B cell (primary cell): ENCODE measurements around the gene XRCC4. TPM values are rescaled to one million over a fixed set of nuclear protein-coding genes. Genes with fewer than 3 reads are reported as not detected.

Source experiments
- ATAC-seq: fragments of 200-7000 bp; cut with Tn5 transposase; one replicate; pipeline ENCODE4 v1.10.0; 2021; ENCODE audit warnings: low read depth, mild to moderate bottlenecking, moderate number of reproducible peaks, moderate library complexity
- CTCF ChIA-PET: fragments of 350-600 bp; sonication (Branson Sonifier 250); formaldehyde crosslinking; loops from one replicate; lab custom pipeline; 2021; ENCODE audit warnings: antibody characterized with exemption, inconsistent platforms; lab: Charles Lee
- POLR2A ChIA-PET: fragments of 350-600 bp; sonication (Branson Sonifier 250); formaldehyde crosslinking; loops from one replicate; lab custom pipeline; 2021; ENCODE audit warnings: antibody characterized with exemption; lab: Charles Lee
- DNase-seq: peaks from one replicate; pipeline ENCODE4 v3.0.0; 2013
- H2AFZ ChIP-seq: 2 replicates; pipeline ENCODE4 v1.6.1; 2012; ENCODE audit warnings: mild to moderate bottlenecking, low read depth, low read length; ENCODE audit not compliant: insufficient read depth, poor library complexity, severe bottlenecking
- H3K27ac ChIP-seq, 2 donors: 1 replicate in 1 of 2; 2 replicates in 1 of 2; pipeline ENCODE4 v1.5.1; 2012 to 2013; ENCODE audit warnings: low read length in 2 of 2, mild to moderate bottlenecking in 2 of 2, moderate library complexity in 1 of 2
- H3K27me3 ChIP-seq, 4 experiments: fragments of 200-600 bp in 1 of 4; sonication (generic) in 1 of 4; replicated peaks in 1 of 4; 1 replicate in 2 of 4; 2 replicates in 2 of 4; pipeline versions ENCODE4 v1.6.1 to v1.7.0; 2013 to 2016; ENCODE audit warnings: low read length in 3 of 4, mild to moderate bottlenecking in 2 of 4, mixed read lengths in 1 of 4, moderate library complexity in 1 of 4; ENCODE audit not compliant: insufficient read depth in 4 of 4, control insufficient read depth in 3 of 4; ENCODE audit errors: control extremely low read depth in 1 of 4
- H3K36me3 ChIP-seq, 2 experiments: replicated peaks in 1 of 2; 1 replicate in 1 of 2; 2 replicates in 1 of 2; pipeline versions ENCODE4 v1.6.1 to v1.7.1; 2013; ENCODE audit warnings: low read length in 1 of 2; ENCODE audit not compliant: insufficient read depth in 2 of 2, control insufficient read depth in 1 of 2; ENCODE audit errors: control extremely low read depth in 1 of 2, extremely low read depth in 1 of 2
- H3K4me1 ChIP-seq, 2 donors: fragments of 200-600 bp in 1 of 2; sonication (generic) in 1 of 2; 1 replicate in 1 of 2; 2 replicates in 1 of 2; pipeline versions ENCODE4 v1.5.1 to v1.6.1; 2013 to 2017; ENCODE audit warnings: low read length in 2 of 2; ENCODE audit not compliant: control insufficient read depth in 2 of 2, insufficient read depth in 2 of 2
- H3K4me2 ChIP-seq: replicated peaks from 2 replicates; pipeline ENCODE3; 2012; ENCODE audit warnings: mild to moderate bottlenecking, low read depth, low read length; ENCODE audit not compliant: poor library complexity, severe bottlenecking
- H3K4me3 ChIP-seq, 5 experiments: fragments of 200-600 bp in 1 of 5; sonication (generic) in 1 of 5; 1 replicate in 3 of 5; 2 replicates in 2 of 5; pipeline versions ENCODE4 v1.5.1 to v1.7.0; 2011 to 2016; ENCODE audit warnings: low read length in 4 of 5, mild to moderate bottlenecking in 4 of 5, low read depth in 2 of 5, control low read depth in 1 of 5, moderate library complexity in 1 of 5; ENCODE audit not compliant: insufficient read depth in 1 of 5; ENCODE audit errors: control extremely low read depth in 1 of 5, extremely low read depth in 1 of 5
- H3K79me2 ChIP-seq: fragments of 200-600 bp; sonication (generic); one replicate; pipeline ENCODE4 v1.6.0; 2016; ENCODE audit warnings: low read length; ENCODE audit not compliant: control insufficient read depth, insufficient read depth
- H3K9ac ChIP-seq: fragments of 200-600 bp; sonication (generic); 2 replicates; pipeline ENCODE4 v1.6.1; 2017; ENCODE audit warnings: mild to moderate bottlenecking, low read length, moderate library complexity
- H3K9me3 ChIP-seq, 3 donors: one replicate each; pipeline versions ENCODE4 v1.6.1 to v1.7.1; 2013; ENCODE audit warnings: low read length in 2 of 3; ENCODE audit not compliant: control insufficient read depth in 2 of 3, insufficient read depth in 1 of 3; ENCODE audit errors: control extremely low read depth in 1 of 3
- H4K20me1 ChIP-seq: 2 replicates; pipeline ENCODE4 v1.6.0; 2012; ENCODE audit warnings: mild to moderate bottlenecking, low read length; ENCODE audit not compliant: insufficient read depth, control insufficient read depth, poor library complexity, severe bottlenecking
- H3K27ac Mint-ChIP-seq: one replicate; pipeline ENCODE4 v1.8.0; 2021; ENCODE audit warnings: mixed read lengths
- H3K27me3 Mint-ChIP-seq: one replicate; pipeline ENCODE4 v1.8.0; 2021; ENCODE audit warnings: mixed read lengths
- H3K4me1 Mint-ChIP-seq: one replicate; pipeline ENCODE4 v1.8.0; 2021; ENCODE audit warnings: mixed read lengths
- H3K4me3 Mint-ChIP-seq: one replicate; pipeline ENCODE4 v1.8.0; 2021; ENCODE audit warnings: mixed read lengths
- H3K9me3 Mint-ChIP-seq: one replicate; pipeline ENCODE4 v1.8.0; 2022; ENCODE audit warnings: mixed read lengths; ENCODE audit not compliant: insufficient read depth
- EZH2 ChIP-seq: IDR thresholded peaks from 2 replicates; pipeline ENCODE4 v1.6.1; 2012; ENCODE audit warnings: borderline replicate concordance, low read depth, mild to moderate bottlenecking, moderate library complexity, low read length; ENCODE audit not compliant: insufficient read depth, poor library complexity, severe bottlenecking
- WGBS: methylation state at CpG from one replicate; pipeline ENCODE4 v1.1.5; 2013; ENCODE audit warnings: missing lambda C conversion rate; ENCODE audit not compliant: insufficient coverage; 5-methylcytosine and 5-hydroxymethylcytosine counted together
- intact Hi-C: fragments of 100-400 bp; cut with micrococcal nuclease; formaldehyde crosslinking; loops from one replicate; pipeline ENCODE4 v1.10.0; 2022
- polyA plus RNA-seq: library from polyadenylated mRNA; depleted of rRNA; stranded (reverse); fragments of >200 nt; gene quantifications from 2 replicates; pipeline ENCODE4 v1.2.3, GENCODE V29; 2012
- total RNA-seq, 2 donors: library from RNA; stranded (reverse); fragments of 120-200 nt in 1 of 2; gene quantifications; 1 replicate in 1 of 2; 2 replicates in 1 of 2; pipeline versions ENCODE4 v1.2.3 to v1.2.4, GENCODE V29; 2013 to 2022
- TF ChIP-seq, protein P1 (sequence below): fragments of 200-600 bp; IDR thresholded peaks from one replicate; pipeline ENCODE4 v1.8.0; 2022; ENCODE audit warnings: antibody characterized with exemption, mild to moderate bottlenecking

XRCC4 gene
- total and polyA plus RNA-seq, 2 donors (not counting 1 experiment from before 2014, with no cell fraction given) = 1.3 to 7.7 TPM

GRCh38 chr5:83313436-83313835 is 236.1 kb downstream of the XRCC4 start:
- Histone ChIP-seq H3K9ac (no peak overlapping the region), H3K4me2 (no peak overlapping the region), H3K27me3 (no peaks in the 10 kb centered on the region), H2AFZ (no peak overlapping the region), H3K4me1 (no peaks in the 10 kb centered on the region), H3K79me2 (no peaks in the 10 kb centered on the region), H3K9me3 (peaks cover 0 to 6% (median 5%) of the 10 kb centered on the region in 3 donors), H3K4me3 (no peak overlapping the region), H4K20me1 (no peaks in the 10 kb centered on the region), H3K27ac (no peak overlapping the region), H3K36me3 (no peaks in the 10 kb centered on the region)
- no peak overlapping the region for H3K4me3 Mint-ChIP-seq
- H3K27ac Mint-ChIP-seq = no peak overlapping the region
- DNase-seq (no peak), ATAC-seq (no peak)
- CTCF ChIA-PET = no interaction called here
- H3K4me1 Mint-ChIP-seq = no peaks in the 10 kb centered on the region
- TF ChIP-seq, protein P1, sequence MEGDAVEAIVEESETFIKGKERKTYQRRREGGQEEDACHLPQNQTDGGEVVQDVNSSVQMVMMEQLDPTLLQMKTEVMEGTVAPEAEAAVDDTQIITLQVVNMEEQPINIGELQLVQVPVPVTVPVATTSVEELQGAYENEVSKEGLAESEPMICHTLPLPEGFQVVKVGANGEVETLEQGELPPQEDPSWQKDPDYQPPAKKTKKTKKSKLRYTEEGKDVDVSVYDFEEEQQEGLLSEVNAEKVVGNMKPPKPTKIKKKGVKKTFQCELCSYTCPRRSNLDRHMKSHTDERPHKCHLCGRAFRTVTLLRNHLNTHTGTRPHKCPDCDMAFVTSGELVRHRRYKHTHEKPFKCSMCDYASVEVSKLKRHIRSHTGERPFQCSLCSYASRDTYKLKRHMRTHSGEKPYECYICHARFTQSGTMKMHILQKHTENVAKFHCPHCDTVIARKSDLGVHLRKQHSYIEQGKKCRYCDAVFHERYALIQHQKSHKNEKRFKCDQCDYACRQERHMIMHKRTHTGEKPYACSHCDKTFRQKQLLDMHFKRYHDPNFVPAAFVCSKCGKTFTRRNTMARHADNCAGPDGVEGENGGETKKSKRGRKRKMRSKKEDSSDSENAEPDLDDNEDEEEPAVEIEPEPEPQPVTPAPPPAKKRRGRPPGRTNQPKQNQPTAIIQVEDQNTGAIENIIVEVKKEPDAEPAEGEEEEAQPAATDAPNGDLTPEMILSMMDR = no peak
- TF ChIP-seq EZH2 = no peak
- WGBS = 100% methylated on average over 2 of the region's 2 CpGs
- no peaks in the 10 kb centered on the region for H3K27me3 Mint-ChIP-seq
- intact Hi-C loops = no loop called here
- POLR2A ChIA-PET = no interaction called here
- peaks cover 5% of the 10 kb centered on the region for H3K9me3 Mint-ChIP-seq

DNA sequence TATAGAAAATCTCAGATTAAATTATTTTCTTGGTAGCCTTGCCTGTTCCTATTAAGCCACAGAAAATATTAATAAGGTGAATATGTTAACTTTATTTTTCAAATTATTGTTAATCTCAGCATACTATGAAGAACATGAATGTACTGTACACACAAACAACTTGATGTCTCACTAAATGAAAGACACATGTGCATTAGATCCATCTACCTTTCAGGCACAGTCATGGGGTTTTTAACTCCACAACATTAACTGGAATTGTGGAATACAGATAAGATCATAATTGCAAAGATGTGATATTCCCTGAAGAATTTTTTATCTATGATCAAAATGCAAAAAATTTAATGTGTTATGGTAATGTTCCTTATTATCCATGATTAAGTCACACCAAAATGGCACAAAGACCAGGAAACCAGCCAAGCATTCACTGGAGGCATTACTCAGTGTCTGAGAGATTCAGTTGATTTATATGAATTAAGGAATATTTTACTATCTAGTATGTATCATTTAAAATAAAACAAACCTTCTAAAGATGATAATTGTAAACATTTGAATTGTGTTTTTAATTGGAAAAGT is 244.2 kb downstream of the XRCC4 start:
- Histone ChIP-seq H2AFZ (no peak overlapping the region), H3K4me3 (no peak overlapping the region), H3K36me3 (no peaks in the 10 kb centered on the region), H3K9ac (no peak overlapping the region), H3K27ac (no peak overlapping the region), H3K4me2 (no peak overlapping the region), H3K79me2 (no peaks in the 10 kb centered on the region), H3K9me3 (no peaks in the 10 kb centered on the region), H3K4me1 (no peaks in the 10 kb centered on the region), H4K20me1 (no peaks in the 10 kb centered on the region), H3K27me3 (no peaks in the 10 kb centered on the region)
- H3K27me3 Mint-ChIP-seq = no peaks in the 10 kb centered on the region
- ATAC-seq (no peak), DNase-seq (no peak)
- no peak for TF ChIP-seq EZH2
- TF ChIP-seq, protein P1 = no peak
- intact Hi-C loops = no loop called here
- ChIA-PET POLR2A (no interaction called here), CTCF (no interaction called here)
- H3K27ac Mint-ChIP-seq = no peak overlapping the region
- peaks cover 4% of the 10 kb centered on the region for H3K9me3 Mint-ChIP-seq
- H3K4me3 Mint-ChIP-seq = no peak overlapping the region
- H3K4me1 Mint-ChIP-seq = no peaks in the 10 kb centered on the region
